Liver (tissue), 3 donors: ENCODE results near the gene GCH1.

Source experiments
- EGR1 ChIP-seq, 2 donors: IDR thresholded peaks; 2 replicates each; pipeline ENCODE4 v1.6.1; 2016 to 2018; ENCODE audit warnings: antibody characterized with exemption in 2 of 2, low read depth in 2 of 2
- GABPA ChIP-seq, 2 donors: IDR thresholded peaks in 1 of 2; conservative IDR thresholded peaks in 1 of 2; 2 replicates each; pipeline ENCODE4 v1.6.1; 2016; ENCODE audit warnings: antibody characterized with exemption in 2 of 2, mild to moderate bottlenecking in 1 of 2, moderate library complexity in 1 of 2
- RAD21 ChIP-seq, 2 donors: IDR thresholded peaks; 2 replicates each; pipeline ENCODE4 v1.6.1; 2016; ENCODE audit warnings: antibody characterized with exemption in 2 of 2, mild to moderate bottlenecking in 2 of 2
- TAF1 ChIP-seq: conservative IDR thresholded peaks from 2 replicates; pipeline ENCODE4 v1.6.1; 2016; ENCODE audit warnings: antibody characterized with exemption, mild to moderate bottlenecking
- TF ChIP-seq, protein P1 (sequence below): fragments of 150-350 bp; IDR thresholded peaks from 2 replicates; pipeline ENCODE4 v1.5.1; 2017; ENCODE audit warnings: improper control_type of control experiment, low read depth, low read length; ENCODE audit not compliant: missing input control
- donor health status: healthy.
- donor health status: healthy.

GRCh38 chr14:54792288-54792687 lies 110.3 kb downstream of the GCH1 start:
- TF ChIP-seq, protein P1, sequence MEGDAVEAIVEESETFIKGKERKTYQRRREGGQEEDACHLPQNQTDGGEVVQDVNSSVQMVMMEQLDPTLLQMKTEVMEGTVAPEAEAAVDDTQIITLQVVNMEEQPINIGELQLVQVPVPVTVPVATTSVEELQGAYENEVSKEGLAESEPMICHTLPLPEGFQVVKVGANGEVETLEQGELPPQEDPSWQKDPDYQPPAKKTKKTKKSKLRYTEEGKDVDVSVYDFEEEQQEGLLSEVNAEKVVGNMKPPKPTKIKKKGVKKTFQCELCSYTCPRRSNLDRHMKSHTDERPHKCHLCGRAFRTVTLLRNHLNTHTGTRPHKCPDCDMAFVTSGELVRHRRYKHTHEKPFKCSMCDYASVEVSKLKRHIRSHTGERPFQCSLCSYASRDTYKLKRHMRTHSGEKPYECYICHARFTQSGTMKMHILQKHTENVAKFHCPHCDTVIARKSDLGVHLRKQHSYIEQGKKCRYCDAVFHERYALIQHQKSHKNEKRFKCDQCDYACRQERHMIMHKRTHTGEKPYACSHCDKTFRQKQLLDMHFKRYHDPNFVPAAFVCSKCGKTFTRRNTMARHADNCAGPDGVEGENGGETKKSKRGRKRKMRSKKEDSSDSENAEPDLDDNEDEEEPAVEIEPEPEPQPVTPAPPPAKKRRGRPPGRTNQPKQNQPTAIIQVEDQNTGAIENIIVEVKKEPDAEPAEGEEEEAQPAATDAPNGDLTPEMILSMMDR: no peak
- no peak for TF ChIP-seq EGR1 (IDR thresholded peaks at IDR 0.05; ENCODE audit: low read depth in 2 of 2)
- no peak for TF ChIP-seq TAF1
- no peak for TF ChIP-seq GABPA (IDR thresholded peaks at IDR 0.05 in 1 of 2, conservative IDR thresholded peaks at IDR 0.05 in 1 of 2)
- no peak for TF ChIP-seq RAD21 (IDR thresholded peaks at IDR 0.05)
